Measurements from ENCODE around the gene KLHL11. TPM values are rescaled to one million over a fixed set of nuclear protein-coding genes. Genes with fewer than 3 reads are reported as not detected.

The KLHL11 gene
- polyA plus RNA-seq, 3 donors: 3.0 to 4.1 (median 3.4) TPM

DNA sequence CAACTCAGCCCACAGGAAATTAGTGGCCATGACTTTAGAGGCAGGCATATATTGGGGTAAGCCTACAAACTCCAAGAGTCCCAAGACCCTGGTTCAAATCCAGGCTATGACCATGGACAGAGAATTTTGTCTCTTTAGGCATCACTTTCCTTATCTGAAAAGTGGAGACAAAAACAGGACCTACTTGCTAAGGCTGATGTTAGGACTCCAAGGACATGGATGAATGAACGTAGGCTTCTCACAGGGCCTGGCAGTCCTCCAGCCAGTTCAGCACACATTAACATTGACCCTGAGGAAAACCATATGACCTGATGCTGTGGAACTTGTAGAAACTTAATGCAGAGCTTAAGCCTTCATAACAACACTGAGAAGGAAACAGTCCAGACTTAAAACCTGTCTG, 51.0 kb downstream of the KLHL11 start:
- Histone ChIP-seq H3K27me3 (ENCODE audit: control insufficient read depth in 2 of 2, insufficient read depth in 2 of 2, low read length in 2 of 2) (peaks cover 9 to 44% of the 10 kb centered on the region in 2 donors), H4K20me1 (ENCODE audit: insufficient read depth, low read length) (no peaks in the 10 kb centered on the region), H3K4me1 (ENCODE audit: control insufficient read depth in 1 of 2, insufficient read depth in 2 of 2, low read length in 2 of 2) (peaks cover 16 to 24% of the 10 kb centered on the region in 2 donors), H3K9ac (ENCODE audit: insufficient read depth, low read length, poor library complexity, severe bottlenecking) (no peak overlapping the region), H3K9me3 (replicated peaks in 1 of 2; ENCODE audit: control insufficient read depth in 1 of 2, insufficient read depth in 1 of 2, low read length in 2 of 2) (no peaks in the 10 kb centered on the region), H3K36me3 (replicated peaks in 1 of 2; ENCODE audit: control insufficient read depth in 1 of 2, insufficient read depth in 2 of 2, low read length in 2 of 2) (no peaks in the 10 kb centered on the region), H3K4me3 (replicated peaks in 1 of 3; ENCODE audit: low read depth in 2 of 3, low read length in 3 of 3) (no peak overlapping the region), H3K4me2 (replicated peaks; ENCODE audit: extremely low read depth, low read length, poor library complexity, severe bottlenecking) (no peak overlapping the region), H3K79me2 (ENCODE audit: insufficient read depth, low read length) (no peaks in the 10 kb centered on the region), H3K27ac (ENCODE audit: low read depth in 1 of 2, low read length in 2 of 2) (no peak overlapping the region), H2AFZ (ENCODE audit: insufficient read depth, low read depth, low read length, poor library complexity, severe bottlenecking) (no peak overlapping the region)
- peaks cover 14% of the 10 kb centered on the region for H3K4me1 Mint-ChIP-seq
- H3K27ac Mint-ChIP-seq: no peak overlapping the region
- H3K4me3 Mint-ChIP-seq: no peak overlapping the region
- TF ChIP-seq, protein P1, sequence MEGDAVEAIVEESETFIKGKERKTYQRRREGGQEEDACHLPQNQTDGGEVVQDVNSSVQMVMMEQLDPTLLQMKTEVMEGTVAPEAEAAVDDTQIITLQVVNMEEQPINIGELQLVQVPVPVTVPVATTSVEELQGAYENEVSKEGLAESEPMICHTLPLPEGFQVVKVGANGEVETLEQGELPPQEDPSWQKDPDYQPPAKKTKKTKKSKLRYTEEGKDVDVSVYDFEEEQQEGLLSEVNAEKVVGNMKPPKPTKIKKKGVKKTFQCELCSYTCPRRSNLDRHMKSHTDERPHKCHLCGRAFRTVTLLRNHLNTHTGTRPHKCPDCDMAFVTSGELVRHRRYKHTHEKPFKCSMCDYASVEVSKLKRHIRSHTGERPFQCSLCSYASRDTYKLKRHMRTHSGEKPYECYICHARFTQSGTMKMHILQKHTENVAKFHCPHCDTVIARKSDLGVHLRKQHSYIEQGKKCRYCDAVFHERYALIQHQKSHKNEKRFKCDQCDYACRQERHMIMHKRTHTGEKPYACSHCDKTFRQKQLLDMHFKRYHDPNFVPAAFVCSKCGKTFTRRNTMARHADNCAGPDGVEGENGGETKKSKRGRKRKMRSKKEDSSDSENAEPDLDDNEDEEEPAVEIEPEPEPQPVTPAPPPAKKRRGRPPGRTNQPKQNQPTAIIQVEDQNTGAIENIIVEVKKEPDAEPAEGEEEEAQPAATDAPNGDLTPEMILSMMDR (IDR thresholded peaks at IDR 0.05): no peak
- WGBS (ENCODE audit: insufficient coverage): no CpG with 5 or more reads among the region's 1 CpG
- intact Hi-C loops (cut with micrococcal nuclease): no loop called here
- H3K27me3 Mint-ChIP-seq (ENCODE audit: low read depth in 3 of 3): peaks cover 28 to 50% (median 40%) of the 10 kb centered on the region in 3 donors
- H3K36me3 Mint-ChIP-seq: peaks cover 4 to 5% of the 10 kb centered on the region in 2 donors
- no peak for DNase-seq
- H3K9me3 Mint-ChIP-seq: peaks cover 0 to 8% (median 2%) of the 10 kb centered on the region in 7 donors

DNA sequence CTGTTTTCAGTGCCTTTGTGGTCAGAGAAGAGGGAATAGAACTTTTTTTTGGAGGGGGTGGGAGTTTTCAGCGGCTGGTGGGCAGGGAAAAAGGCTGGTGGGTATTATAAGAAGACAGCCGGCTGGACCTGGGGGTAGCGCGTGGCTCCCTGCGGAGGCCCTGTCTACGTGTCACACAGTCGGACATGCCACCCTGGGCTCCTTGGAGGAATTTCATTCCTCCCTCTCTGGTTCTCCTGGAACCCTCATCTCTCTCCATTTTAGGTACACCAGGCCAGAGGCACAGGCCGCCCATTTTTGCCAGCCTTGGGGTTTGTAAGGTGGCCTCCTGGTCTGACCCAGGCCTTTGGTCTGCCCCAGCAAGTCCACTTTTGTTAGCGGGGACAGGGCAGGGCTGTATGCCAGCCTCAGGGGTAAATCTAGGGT, 51.5 kb downstream of the KLHL11 start:
- Histone ChIP-seq H3K27me3 (ENCODE audit: control insufficient read depth in 2 of 2, insufficient read depth in 2 of 2, low read length in 2 of 2) (peaks cover 9 to 45% of the 10 kb centered on the region in 2 donors), H3K4me2 (replicated peaks; ENCODE audit: extremely low read depth, low read length, poor library complexity, severe bottlenecking) (no peak overlapping the region), H3K27ac (ENCODE audit: low read depth in 1 of 2, low read length in 2 of 2) (no peak overlapping the region), H2AFZ (ENCODE audit: insufficient read depth, low read depth, low read length, poor library complexity, severe bottlenecking) (no peak overlapping the region), H3K36me3 (replicated peaks in 1 of 2; ENCODE audit: control insufficient read depth in 1 of 2, insufficient read depth in 2 of 2, low read length in 2 of 2) (no peaks in the 10 kb centered on the region), H3K4me3 (replicated peaks in 1 of 3; ENCODE audit: low read depth in 2 of 3, low read length in 3 of 3) (no peak overlapping the region), H3K9me3 (replicated peaks in 1 of 2; ENCODE audit: control insufficient read depth in 1 of 2, insufficient read depth in 1 of 2, low read length in 2 of 2) (no peaks in the 10 kb centered on the region), H3K4me1 (ENCODE audit: control insufficient read depth in 1 of 2, insufficient read depth in 2 of 2, low read length in 2 of 2) (peaks cover 16 to 24% of the 10 kb centered on the region in 2 donors), H3K79me2 (ENCODE audit: insufficient read depth, low read length) (no peaks in the 10 kb centered on the region), H4K20me1 (ENCODE audit: insufficient read depth, low read length) (no peaks in the 10 kb centered on the region), H3K9ac (ENCODE audit: insufficient read depth, low read length, poor library complexity, severe bottlenecking) (no peak overlapping the region)
- 92% methylated on average over 2 of the region's 9 CpGs for WGBS (ENCODE audit: insufficient coverage)
- no peak for DNase-seq
- Mint-ChIP-seq H3K9me3 (peaks cover 0 to 8% (median 2%) of the 10 kb centered on the region in 7 donors), H3K36me3 (peaks cover 4 to 5% of the 10 kb centered on the region in 2 donors), H3K27me3 (ENCODE audit: low read depth in 3 of 3) (peaks cover 28 to 52% (median 40%) of the 10 kb centered on the region in 3 donors), H3K27ac (peak overlapping the region in 1 of 7 donors; percentile 60), H3K4me3 (no peak overlapping the region), H3K4me1 (peaks cover 14% of the 10 kb centered on the region)
- intact Hi-C loops (cut with micrococcal nuclease): no loop called here
- TF ChIP-seq, protein P1 (IDR thresholded peaks at IDR 0.05): no peak

Data from CD14-positive monocyte (primary cell).